Kidney epithelial cell (primary cell): Measurements from ENCODE around the gene ECEL1. TPM values are rescaled to one million over a fixed set of nuclear protein-coding genes. Genes with fewer than 3 reads are reported as not detected.

ENCODE experiments used
- DNase-seq: peaks from one replicate; pipeline ENCODE4 v3.0.0-alpha.2; 2010; ENCODE audit warnings: low read depth
- H3K27me3 ChIP-seq: 2 replicates; pipeline ENCODE4 v1.6.0; 2011; ENCODE audit warnings: low read length; ENCODE audit not compliant: control insufficient read depth, insufficient read depth
- H3K36me3 ChIP-seq: 2 replicates; pipeline ENCODE4 v1.5.1; 2011; ENCODE audit warnings: low read length; ENCODE audit not compliant: control insufficient read depth, insufficient read depth
- H3K4me3 ChIP-seq: 2 replicates; pipeline ENCODE4 v1.5.1; 2011; ENCODE audit warnings: low read depth, mild to moderate bottlenecking, control low read depth, low read length
- total RNA-seq: library from RNA; depleted of rRNA; stranded (reverse); fragments of >200 nt; gene quantifications from 2 replicates; pipeline ENCODE4 v1.2.3, GENCODE V29; 2015
- TF ChIP-seq, protein P1 (sequence below): IDR thresholded peaks from 2 replicates; pipeline ENCODE4 v1.5.1; 2011; ENCODE audit warnings: mild to moderate bottlenecking, moderate library complexity, low read length, control low read depth, inconsistent platforms; ENCODE audit not compliant: insufficient read depth, poor library complexity, severe bottlenecking

Gene ECEL1
- total RNA-seq, 1 donor from 2014 or later, result 2.2 TPM

DNA sequence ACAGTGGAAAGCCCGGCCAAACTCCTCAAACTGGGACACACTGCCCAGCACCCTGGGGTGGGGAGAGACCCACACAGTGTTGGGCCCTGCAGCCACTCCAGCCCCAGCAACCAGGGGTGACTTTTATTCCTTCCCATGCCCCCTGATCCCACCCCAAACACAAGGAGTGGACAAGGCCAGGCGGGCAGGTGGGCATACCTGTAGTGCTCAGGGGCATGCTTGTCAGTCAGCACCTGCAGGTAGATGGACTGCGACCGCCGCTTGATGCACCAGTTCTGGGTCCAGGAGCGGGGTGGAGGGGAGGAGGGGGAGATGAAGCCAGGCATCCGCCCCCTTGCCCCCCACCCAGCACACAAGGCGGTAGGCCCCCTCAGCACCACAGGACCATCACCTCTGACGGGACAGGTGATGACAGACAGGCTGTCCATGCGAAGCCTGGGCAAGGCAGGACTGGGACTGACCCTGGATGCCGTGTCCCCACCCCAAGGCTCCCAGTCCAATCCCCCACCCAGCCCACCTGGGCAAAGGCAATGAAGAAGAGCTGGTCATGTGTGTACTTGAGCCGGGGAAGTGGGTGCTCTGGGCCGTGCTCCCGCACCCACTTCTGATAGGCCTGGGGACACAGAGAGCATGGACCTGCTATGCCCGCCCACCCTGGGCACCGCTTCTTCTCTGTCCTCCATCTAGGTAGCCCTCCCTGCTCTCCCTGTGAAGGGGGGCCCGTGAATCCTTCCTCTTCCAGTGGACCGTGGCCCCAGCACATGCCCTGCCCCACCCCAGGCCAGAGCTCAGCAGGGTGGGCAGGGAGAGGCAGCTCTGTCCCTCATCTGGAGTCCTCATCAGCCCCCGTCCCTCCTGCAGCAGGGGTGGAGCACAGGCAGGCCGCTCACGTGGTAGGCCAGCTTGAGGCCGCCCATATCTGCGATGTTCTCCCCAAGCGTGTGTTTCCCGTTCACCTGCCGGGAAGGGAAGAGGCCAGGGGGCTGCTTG is 7.1 kb downstream of the ECEL1 start:
- Histone ChIP-seq H3K27me3 (peaks cover 39% of the 10 kb centered on the region), H3K36me3 (no peaks in the 10 kb centered on the region), H3K4me3 (no peak overlapping the region)
- no peak for DNase-seq
- TF ChIP-seq, protein P1, sequence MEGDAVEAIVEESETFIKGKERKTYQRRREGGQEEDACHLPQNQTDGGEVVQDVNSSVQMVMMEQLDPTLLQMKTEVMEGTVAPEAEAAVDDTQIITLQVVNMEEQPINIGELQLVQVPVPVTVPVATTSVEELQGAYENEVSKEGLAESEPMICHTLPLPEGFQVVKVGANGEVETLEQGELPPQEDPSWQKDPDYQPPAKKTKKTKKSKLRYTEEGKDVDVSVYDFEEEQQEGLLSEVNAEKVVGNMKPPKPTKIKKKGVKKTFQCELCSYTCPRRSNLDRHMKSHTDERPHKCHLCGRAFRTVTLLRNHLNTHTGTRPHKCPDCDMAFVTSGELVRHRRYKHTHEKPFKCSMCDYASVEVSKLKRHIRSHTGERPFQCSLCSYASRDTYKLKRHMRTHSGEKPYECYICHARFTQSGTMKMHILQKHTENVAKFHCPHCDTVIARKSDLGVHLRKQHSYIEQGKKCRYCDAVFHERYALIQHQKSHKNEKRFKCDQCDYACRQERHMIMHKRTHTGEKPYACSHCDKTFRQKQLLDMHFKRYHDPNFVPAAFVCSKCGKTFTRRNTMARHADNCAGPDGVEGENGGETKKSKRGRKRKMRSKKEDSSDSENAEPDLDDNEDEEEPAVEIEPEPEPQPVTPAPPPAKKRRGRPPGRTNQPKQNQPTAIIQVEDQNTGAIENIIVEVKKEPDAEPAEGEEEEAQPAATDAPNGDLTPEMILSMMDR, result no peak

DNA sequence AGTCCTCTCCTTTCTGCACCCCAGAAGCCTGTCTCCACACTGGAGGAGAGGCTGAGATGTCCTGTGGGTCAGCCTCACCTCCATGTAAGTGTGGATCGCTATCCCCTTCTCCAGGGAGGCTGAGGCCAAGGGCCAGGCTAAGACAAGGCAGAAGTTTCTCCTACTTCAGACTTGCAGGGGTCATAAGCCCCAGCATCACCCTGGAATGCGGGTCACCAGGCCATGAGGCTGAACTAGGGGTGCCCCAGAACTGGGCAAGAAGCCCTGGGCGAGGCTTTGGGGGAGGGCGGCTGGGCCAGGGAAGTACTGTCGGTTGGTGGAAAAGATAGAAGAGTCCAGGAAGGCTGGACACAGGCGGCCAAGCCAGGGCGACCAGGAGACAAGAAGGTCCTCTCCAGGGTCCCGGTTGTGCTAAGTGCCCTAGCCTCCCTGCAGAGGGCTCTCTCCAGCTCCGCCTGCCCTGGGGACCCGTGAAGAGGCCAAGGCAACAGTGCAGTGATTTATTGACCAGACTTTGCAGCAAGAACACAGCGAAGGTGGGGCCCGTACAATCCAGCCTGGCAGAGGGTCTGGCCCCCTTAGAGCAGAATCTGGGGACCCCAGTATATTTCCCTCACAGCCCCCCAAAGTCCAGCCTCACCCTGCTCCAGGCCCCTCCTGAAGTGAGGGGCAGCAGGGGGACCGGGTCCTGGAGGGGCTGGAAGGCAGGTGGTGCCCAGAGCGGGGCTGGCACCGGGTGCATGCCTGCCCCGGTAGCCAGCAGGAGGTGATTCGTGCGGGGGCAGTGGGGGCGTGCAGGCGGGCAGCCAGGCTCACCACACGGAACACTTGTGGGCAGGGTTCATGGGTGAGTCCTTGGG is 8.1 kb downstream of the ECEL1 start:
- no peak for DNase-seq
- Histone ChIP-seq H3K4me3 (no peak overlapping the region), H3K36me3 (no peaks in the 10 kb centered on the region), H3K27me3 (peaks cover 37% of the 10 kb centered on the region)
- TF ChIP-seq, protein P1, result no peak

DNA sequence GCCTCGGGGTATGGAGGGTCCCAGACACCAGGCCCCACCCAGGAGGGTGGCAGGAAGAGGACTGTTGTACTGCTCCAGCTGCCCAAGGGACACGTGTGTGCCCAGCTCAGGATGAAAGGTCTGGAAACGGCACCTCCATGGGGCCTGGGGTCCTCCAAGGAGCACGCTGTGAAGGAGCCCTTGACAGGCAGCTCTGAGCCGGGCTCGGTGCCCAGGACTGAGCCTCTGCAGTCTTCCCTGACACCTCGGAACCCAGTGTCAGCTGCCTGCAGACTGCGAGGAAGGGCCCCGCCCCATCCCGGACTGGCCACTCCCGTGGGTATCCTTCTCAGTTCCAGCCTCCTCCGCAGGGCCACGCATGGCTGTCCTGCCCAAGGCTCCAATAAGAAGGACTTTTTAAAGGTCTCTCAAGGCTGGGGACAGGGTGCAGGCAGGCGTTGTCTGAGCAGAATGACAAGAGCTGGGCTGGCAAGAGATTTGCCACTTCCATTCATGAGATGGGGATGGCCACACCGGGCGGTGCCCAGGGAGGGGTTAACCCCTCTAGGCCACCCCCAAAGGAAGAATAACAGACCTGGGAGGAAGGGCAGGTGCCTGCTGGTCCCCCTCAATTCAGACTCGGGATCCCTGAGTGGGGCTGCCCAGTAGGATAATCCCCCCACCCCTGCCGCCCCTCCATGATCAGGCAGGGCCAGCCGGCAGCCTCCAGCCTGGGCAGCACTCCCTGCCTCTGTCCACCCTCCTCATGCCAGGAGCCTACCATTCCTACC is 8.9 kb downstream of the ECEL1 start:
- no peak for DNase-seq
- no peaks in the 10 kb centered on the region for H3K36me3 ChIP-seq
- TF ChIP-seq, protein P1, result no peak
- peaks cover 33% of the 10 kb centered on the region for H3K27me3 ChIP-seq
- no peak overlapping the region for H3K4me3 ChIP-seq

DNA sequence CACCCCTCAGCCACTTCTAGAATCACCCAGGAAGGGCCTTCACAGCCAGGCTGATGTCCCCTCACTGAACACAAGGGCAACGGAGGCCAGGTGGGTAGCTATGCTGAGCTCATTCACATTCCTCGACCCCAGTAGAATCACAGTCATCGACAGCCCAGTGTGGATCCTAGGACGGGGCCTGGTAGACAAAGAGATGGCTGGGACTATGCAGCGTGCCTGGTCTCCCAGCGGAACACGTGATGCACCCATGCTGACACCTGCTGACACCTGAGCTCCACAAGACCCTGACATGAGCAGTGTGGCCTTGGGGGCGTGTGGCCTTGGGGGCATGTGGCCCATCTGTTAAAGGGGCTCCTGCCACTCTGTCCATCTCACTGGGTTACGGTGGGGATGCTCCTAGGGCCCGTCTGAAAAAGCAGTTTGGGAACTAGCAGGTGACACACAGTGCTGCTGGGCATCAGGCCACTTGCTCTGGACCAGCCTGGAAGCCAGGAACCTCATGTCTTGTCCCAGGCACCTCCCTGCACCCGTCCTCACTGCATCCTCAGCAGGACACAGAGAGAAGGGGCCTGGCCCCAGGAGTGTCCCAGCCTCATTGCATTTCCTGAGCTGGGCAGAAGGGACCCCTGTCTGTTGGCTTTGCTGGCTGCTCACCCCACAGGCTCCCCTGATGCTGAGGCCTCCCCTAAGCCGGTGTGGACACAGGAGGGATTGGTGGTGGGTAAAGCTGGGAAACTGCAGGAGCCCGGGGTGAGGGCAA is 9.7 kb downstream of the ECEL1 start:
- peaks cover 31% of the 10 kb centered on the region for H3K27me3 ChIP-seq
- DNase-seq, result no peak
- H3K36me3 ChIP-seq, result no peaks in the 10 kb centered on the region
- H3K4me3 ChIP-seq, result no peak overlapping the region
- TF ChIP-seq, protein P1, result no peak

DNA sequence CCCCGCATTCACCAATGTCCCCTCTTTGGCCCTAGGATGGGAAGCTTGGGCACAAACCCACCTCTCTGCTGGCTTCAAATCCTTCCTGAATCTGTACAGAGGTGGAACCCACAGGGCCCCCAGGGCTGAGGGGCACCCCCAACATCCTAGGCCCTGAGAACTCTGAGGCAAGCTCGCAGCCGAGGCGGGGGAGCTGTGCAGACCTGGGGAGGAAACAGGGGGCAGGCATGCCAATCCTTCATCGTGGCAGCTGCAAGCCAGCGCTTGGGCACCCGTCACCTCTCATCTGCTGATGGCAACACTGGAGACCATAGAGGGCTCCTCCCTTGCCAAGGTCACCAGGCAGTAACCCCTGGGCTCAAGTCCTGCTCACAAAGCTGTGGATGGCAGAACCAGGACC is 10.8 kb downstream of the ECEL1 start:
- H3K27me3 ChIP-seq, result peaks cover 29% of the 10 kb centered on the region
- no peaks in the 10 kb centered on the region for H3K36me3 ChIP-seq
- no peak for DNase-seq
- H3K4me3 ChIP-seq, result no peak overlapping the region
- TF ChIP-seq, protein P1, result no peak
